PC-9 (cell line): Measurements from ENCODE around the gene RPS26. TPM values are rescaled to one million over a fixed set of nuclear protein-coding genes. Genes with fewer than 3 reads are reported as not detected.

ENCODE experiments used
- BruUV-seq: library from RNA; stranded (reverse); fragments of 400-500 nt; replicated peaks from 2 replicates; lab custom pipeline; 2021; lab: Mats Ljungman, UMichigan
- CTCF ChIA-PET: fragments of 300-600 bp; sonication (Branson Sonifier 250); formaldehyde crosslinking; loops from one replicate; lab custom pipeline; 2022; ENCODE audit warnings: antibody characterized with exemption; lab: Charles Lee
- POLR2A ChIA-PET: fragments of 300-600 bp; sonication (Branson Sonifier 250); formaldehyde crosslinking; loops from one replicate; lab custom pipeline; 2022; ENCODE audit warnings: antibody characterized with exemption; ENCODE audit not compliant: unreplicated experiment; lab: Charles Lee
- DNase-seq, 2 experiments: peaks; one replicate each; pipeline versions ENCODE4 v3.0.0 to v3.0.0-alpha.2; 2015 to 2022; ENCODE audit warnings: mixed read lengths in 1 of 2
- H2AFZ ChIP-seq: fragments of 200-600 bp; sonication (generic); 2 replicates; pipeline ENCODE4 v1.8.1; 2017; ENCODE audit warnings: antibody characterized with exemption
- H3F3A ChIP-seq: fragments of 200-600 bp; sonication (generic); 2 replicates; pipeline ENCODE4 v1.8.1; 2017; ENCODE audit warnings: antibody characterized with exemption, mild to moderate bottlenecking, low read depth; ENCODE audit not compliant: insufficient read depth
- H3K27ac ChIP-seq: fragments of 200-600 bp; sonication (generic); 2 replicates; pipeline ENCODE4 v1.6.1; 2016; ENCODE audit warnings: mixed run types
- H3K27me3 ChIP-seq: fragments of 200-600 bp; sonication (generic); 2 replicates; pipeline ENCODE4 v1.6.1; 2016; ENCODE audit warnings: low read depth, mixed run types; ENCODE audit not compliant: insufficient read depth
- H3K36me3 ChIP-seq: fragments of 200-600 bp; sonication (generic); 2 replicates; pipeline ENCODE4 v1.6.1; 2016; ENCODE audit warnings: low read depth, mixed run types
- H3K4me1 ChIP-seq: fragments of 200-600 bp; sonication (generic); replicated peaks from 2 replicates; pipeline ENCODE4 v1.6.1; 2016; ENCODE audit warnings: mixed run types; ENCODE audit not compliant: insufficient read depth
- H3K4me2 ChIP-seq: fragments of 200-600 bp; sonication (generic); 2 replicates; pipeline ENCODE4 v1.6.1; 2017; ENCODE audit warnings: mixed run types
- H3K4me3 ChIP-seq: fragments of 200-600 bp; sonication (generic); 2 replicates; pipeline ENCODE4 v1.6.1; 2016; ENCODE audit warnings: mixed run types
- H3K79me2 ChIP-seq: fragments of 200-600 bp; sonication (generic); 2 replicates; pipeline ENCODE4 v1.6.1; 2017; ENCODE audit warnings: low read depth, mixed run types
- H3K9me2 ChIP-seq: fragments of 200-600 bp; sonication (generic); 2 replicates; pipeline ENCODE4 v1.8.1; 2017; ENCODE audit warnings: mild to moderate bottlenecking; ENCODE audit not compliant: insufficient read depth
- H3K9me3 ChIP-seq: fragments of 200-600 bp; sonication (generic); 2 replicates; pipeline ENCODE4 v1.8.1; 2016; ENCODE audit warnings: low read depth; ENCODE audit not compliant: insufficient read depth
- H4K20me1 ChIP-seq: fragments of 200-600 bp; sonication (generic); 2 replicates; pipeline ENCODE4 v1.8.1; 2017; ENCODE audit not compliant: insufficient read depth
- CTCF ChIP-seq: fragments of 200-600 bp; sonication (generic); conservative IDR thresholded peaks from 2 replicates; pipeline ENCODE4 v1.6.1; 2017; ENCODE audit warnings: mixed run types, antibody characterized with exemption, mild to moderate bottlenecking, moderate library complexity
- EZH2 ChIP-seq: fragments of 200-600 bp; sonication (generic); IDR thresholded peaks from 2 replicates; pipeline ENCODE4 v1.8.0; 2017; ENCODE audit warnings: antibody characterized with exemption, low read depth
- intact Hi-C: fragments of 100-400 bp; cut with micrococcal nuclease; formaldehyde crosslinking; loops from one replicate; pipeline ENCODE4 v1.10.0; 2022; ENCODE audit not compliant: unreplicated experiment
- total RNA-seq: library from RNA; stranded (reverse); gene quantifications from 2 replicates; pipeline ENCODE4 v1.2.3, GENCODE V29; 2021

RPS26 gene
- total RNA-seq, 1 experiment from 2014 or later: 43.3 TPM

- ChIA-PET POLR2A (interaction anchor here (0.6 to 1.0 kb wide), 3 partner anchors 14 to 147 kb away, joined by 3 to 13 read pairs (median 4); partner anchors contain the start of gene SUOX), CTCF (interaction anchor here (0.5 to 0.6 kb wide), 3 partner anchors 34 to 1605 kb away, joined by 3 to 4 read pairs (median 3); no protein-coding TSS in a partner anchor)
- H3K9me2 ChIP-seq: no peaks in the 10 kb centered on the region
- H4K20me1 ChIP-seq: peaks cover 6% of the 10 kb centered on the region; the same call in 1 of the 2 replicates
- DNase-seq: peak; percentile 59 to 65
- peak overlapping the region; percentile 86 for H3K27ac ChIP-seq
- TF ChIP-seq EZH2: no peak
- peaks cover 24% of the 10 kb centered on the region for H3F3A ChIP-seq
- peaks cover 10% of the 10 kb centered on the region for H3K36me3 ChIP-seq
- H3K9me3 ChIP-seq: no peaks in the 10 kb centered on the region
- H3K4me3 ChIP-seq: peak overlapping the region; percentile 69
- peak overlapping the region; percentile 93 for H2AFZ ChIP-seq
- H3K79me2 ChIP-seq: peaks cover 46% of the 10 kb centered on the region
- H3K4me2 ChIP-seq: peak overlapping the region; percentile 93
- peaks cover 31% of the 10 kb centered on the region for H3K4me1 ChIP-seq
- no peaks in the 10 kb centered on the region for H3K27me3 ChIP-seq
- intact Hi-C loops: no loop called here
- TSS peak; percentile 45 for BruUV-seq
Observed at GRCh38 chr12:56080556-56081138, 38.9 kb downstream of the RPS26 start.

- peak overlapping the region; percentile 93 for H3K4me2 ChIP-seq
Observed at GRCh38 chr12:56081393-56082347, 40.0 kb downstream of the RPS26 start.

GRCh38 chr12:56082382-56082781, 40.7 kb downstream of the RPS26 start:
- H3K4me1 ChIP-seq: peaks cover 48% of the 10 kb centered on the region
- H3K27me3 ChIP-seq: no peaks in the 10 kb centered on the region
- H3K9me2 ChIP-seq: no peaks in the 10 kb centered on the region
- TF ChIP-seq CTCF (no peak), EZH2 (no peak)
- peak overlapping the region; percentile 69; the same call in 1 of the 2 replicates for H3K4me3 ChIP-seq
- intact Hi-C loops: no loop called here
- H3K27ac ChIP-seq: no peak overlapping the region
- H2AFZ ChIP-seq: no peak overlapping the region
- peaks cover 46% of the 10 kb centered on the region for H3K79me2 ChIP-seq
- H3K36me3 ChIP-seq: peaks cover 16% of the 10 kb centered on the region
- CTCF ChIA-PET: interaction anchor here (0.5 to 0.6 kb wide), 2 partner anchors 29 to 86 kb away, joined by 8 to 20 read pairs; no protein-coding TSS in a partner anchor
- peaks cover 6% of the 10 kb centered on the region; the same call in 1 of the 2 replicates for H4K20me1 ChIP-seq
- no peak for DNase-seq
- H3K9me3 ChIP-seq: no peaks in the 10 kb centered on the region
- no TSS peak for BruUV-seq
- peak overlapping the region; percentile 93 for H3K4me2 ChIP-seq
- POLR2A ChIA-PET: interaction anchor here (0.6 kb wide), 2 partner anchors 22 to 116 kb away, joined by 3 to 8 read pairs; partner anchors contain the start of gene PA2G4
- peaks cover 29% of the 10 kb centered on the region for H3F3A ChIP-seq

More at GRCh38 chr12:56081393-56082347, 40.0 kb downstream of the RPS26 start:
- BruUV-seq: no TSS peak
- ChIA-PET POLR2A (interaction anchor here (0.6 kb wide), 2 partner anchors 23 to 115 kb away, joined by 3 to 8 read pairs; partner anchors contain the start of gene PA2G4), CTCF (interaction anchor here (0.5 to 0.6 kb wide), 2 partner anchors 28 to 85 kb away, joined by 8 to 20 read pairs; no protein-coding TSS in a partner anchor)
- Histone ChIP-seq H3K36me3 (peaks cover 15% of the 10 kb centered on the region), H3K79me2 (peaks cover 46% of the 10 kb centered on the region), H3K4me1 (peaks cover 41% of the 10 kb centered on the region), H3K9me3 (no peaks in the 10 kb centered on the region), H4K20me1 (peaks cover 6% of the 10 kb centered on the region; the same call in 1 of the 2 replicates), H3K27me3 (no peaks in the 10 kb centered on the region), H3K4me3 (peak overlapping the region; percentile 69), H3K9me2 (no peaks in the 10 kb centered on the region), H3K27ac (peak overlapping the region; percentile 86), H3F3A (peaks cover 29% of the 10 kb centered on the region), H2AFZ (no peak overlapping the region)
- DNase-seq: no peak
- intact Hi-C loops: no loop called here
- TF ChIP-seq EZH2: no peak
- TF ChIP-seq CTCF: no peak
